Body of pancreas (tissue), 4 donors: ENCODE measurements around the gene CRABP1.

Experiments used
- POLR2A ChIP-seq, 3 donors: fragments of 450-650 bp; IDR thresholded peaks; one replicate each; pipeline ENCODE4 v1.6.1; 2016; ENCODE audit warnings: antibody characterized with exemption in 3 of 3, mild to moderate bottlenecking in 2 of 3
- TF ChIP-seq, protein P1 (sequence below), 7 experiments: fragments of 450-650 bp in 4 of 7; fragments of 200-600 bp in 3 of 7; sonication (generic) in 3 of 7; IDR thresholded peaks; one replicate each; pipeline ENCODE4 v1.5.1; 2016 to 2019; ENCODE audit warnings: antibody characterized with exemption in 7 of 7

GRCh38 chr15:78304216-78305066, 35.7 kb upstream of the CRABP1 start:
- TF ChIP-seq POLR2A (IDR thresholded peaks at IDR 0.05): no peak
- TF ChIP-seq, protein P1, sequence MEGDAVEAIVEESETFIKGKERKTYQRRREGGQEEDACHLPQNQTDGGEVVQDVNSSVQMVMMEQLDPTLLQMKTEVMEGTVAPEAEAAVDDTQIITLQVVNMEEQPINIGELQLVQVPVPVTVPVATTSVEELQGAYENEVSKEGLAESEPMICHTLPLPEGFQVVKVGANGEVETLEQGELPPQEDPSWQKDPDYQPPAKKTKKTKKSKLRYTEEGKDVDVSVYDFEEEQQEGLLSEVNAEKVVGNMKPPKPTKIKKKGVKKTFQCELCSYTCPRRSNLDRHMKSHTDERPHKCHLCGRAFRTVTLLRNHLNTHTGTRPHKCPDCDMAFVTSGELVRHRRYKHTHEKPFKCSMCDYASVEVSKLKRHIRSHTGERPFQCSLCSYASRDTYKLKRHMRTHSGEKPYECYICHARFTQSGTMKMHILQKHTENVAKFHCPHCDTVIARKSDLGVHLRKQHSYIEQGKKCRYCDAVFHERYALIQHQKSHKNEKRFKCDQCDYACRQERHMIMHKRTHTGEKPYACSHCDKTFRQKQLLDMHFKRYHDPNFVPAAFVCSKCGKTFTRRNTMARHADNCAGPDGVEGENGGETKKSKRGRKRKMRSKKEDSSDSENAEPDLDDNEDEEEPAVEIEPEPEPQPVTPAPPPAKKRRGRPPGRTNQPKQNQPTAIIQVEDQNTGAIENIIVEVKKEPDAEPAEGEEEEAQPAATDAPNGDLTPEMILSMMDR (IDR thresholded peaks at IDR 0.05): no peak
